ENCODE measurements around the gene DNAH2.

DNAH2 gene

DNA sequence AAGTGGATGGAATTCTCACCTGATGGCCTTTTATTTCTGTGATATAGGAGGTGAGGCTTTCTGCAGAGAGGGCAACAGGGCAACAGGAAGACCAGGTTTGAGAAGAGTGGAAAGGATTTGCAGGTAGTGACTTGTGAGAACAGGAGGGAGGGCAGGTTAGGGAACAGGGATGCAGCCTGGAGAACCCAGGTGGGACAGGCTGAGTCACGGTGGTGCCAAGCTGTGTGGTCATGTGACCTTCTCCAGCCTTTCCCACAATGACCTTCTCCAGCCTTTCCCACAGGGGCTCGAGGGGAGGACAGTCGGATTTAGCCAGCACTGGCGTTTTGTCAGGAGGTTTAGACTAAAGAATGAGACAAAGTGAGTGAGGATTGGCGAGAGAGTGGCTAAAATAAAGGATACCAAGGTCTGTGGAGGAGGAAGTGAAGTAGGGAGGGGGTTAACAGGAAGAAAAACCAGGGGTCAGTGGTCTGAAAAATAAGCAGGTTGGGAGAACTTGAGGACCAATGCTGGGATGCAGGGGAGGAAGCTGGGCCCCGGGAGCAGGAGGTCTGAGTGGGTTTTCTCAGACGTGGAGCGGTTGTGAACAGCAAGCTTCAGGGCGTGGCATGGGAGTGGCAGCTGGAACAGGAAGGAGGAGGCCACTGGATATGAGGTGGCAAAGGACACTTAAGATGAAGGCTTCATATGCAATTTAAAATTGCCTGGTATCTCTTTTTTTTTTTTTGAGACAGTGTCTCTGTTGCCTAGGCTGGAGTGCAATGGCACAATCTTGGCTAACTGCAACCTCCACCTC lies 37.7 kb downstream of the DNAH2 start:
- no peak for DNase-seq (ENCODE audit: low read depth)
- no peak overlapping the region for H3K4me3 ChIP-seq (ENCODE audit: low read depth, low read length)
- TF ChIP-seq, protein P1, sequence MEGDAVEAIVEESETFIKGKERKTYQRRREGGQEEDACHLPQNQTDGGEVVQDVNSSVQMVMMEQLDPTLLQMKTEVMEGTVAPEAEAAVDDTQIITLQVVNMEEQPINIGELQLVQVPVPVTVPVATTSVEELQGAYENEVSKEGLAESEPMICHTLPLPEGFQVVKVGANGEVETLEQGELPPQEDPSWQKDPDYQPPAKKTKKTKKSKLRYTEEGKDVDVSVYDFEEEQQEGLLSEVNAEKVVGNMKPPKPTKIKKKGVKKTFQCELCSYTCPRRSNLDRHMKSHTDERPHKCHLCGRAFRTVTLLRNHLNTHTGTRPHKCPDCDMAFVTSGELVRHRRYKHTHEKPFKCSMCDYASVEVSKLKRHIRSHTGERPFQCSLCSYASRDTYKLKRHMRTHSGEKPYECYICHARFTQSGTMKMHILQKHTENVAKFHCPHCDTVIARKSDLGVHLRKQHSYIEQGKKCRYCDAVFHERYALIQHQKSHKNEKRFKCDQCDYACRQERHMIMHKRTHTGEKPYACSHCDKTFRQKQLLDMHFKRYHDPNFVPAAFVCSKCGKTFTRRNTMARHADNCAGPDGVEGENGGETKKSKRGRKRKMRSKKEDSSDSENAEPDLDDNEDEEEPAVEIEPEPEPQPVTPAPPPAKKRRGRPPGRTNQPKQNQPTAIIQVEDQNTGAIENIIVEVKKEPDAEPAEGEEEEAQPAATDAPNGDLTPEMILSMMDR (IDR thresholded peaks at IDR 0.05; ENCODE audit: low read depth, low read length, missing control alignments), result no peak

DNA sequence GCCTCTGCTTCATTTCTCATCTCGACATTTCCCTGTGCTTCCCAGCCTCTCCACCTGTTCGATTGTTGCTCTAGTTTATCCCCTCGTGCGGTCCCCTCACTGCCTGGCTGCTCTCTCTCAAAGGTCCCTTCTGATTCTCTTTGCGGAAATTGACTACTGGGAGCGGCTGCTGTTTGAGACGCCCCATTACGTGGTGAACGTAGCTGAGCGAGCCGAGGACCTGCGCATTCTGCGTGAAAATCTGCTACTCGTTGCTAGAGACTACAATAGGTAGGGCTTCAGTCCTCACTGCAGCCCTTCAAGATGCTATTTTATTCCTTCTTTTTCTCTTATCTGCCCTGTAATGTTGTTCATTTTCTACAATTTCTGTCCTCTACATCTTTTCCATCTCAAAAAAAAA lies 39.4 kb downstream of the DNAH2 start:
- no peak for DNase-seq (ENCODE audit: low read depth)
- TF ChIP-seq, protein P1 (IDR thresholded peaks at IDR 0.05; ENCODE audit: low read depth, low read length, missing control alignments), result no peak
- H3K4me3 ChIP-seq (ENCODE audit: low read depth, low read length), result no peak overlapping the region

DNA sequence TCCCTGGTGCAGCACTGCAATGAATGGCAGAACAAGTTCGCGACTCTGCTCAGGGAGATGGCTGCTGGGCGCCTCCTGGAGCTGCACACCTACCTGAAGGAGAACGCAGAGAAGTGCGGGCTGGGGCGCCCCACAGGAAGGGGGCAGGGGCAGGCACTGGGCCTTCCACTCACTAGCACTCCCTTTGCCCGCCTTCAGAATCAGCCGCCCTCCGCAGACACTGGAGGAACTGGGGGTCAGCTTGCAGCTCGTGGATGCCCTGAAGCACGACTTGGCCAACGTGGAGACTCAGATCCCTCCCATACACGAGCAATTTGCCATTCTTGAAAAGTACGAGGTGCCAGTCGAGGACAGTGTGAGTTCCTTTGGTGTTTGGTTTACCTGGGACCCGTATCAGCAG lies 46.4 kb downstream of the DNAH2 start:
- no peak for DNase-seq (ENCODE audit: low read depth)
- TF ChIP-seq, protein P1 (IDR thresholded peaks at IDR 0.05; ENCODE audit: low read depth, low read length, missing control alignments), result no peak
- H3K4me3 ChIP-seq (ENCODE audit: low read depth, low read length), result no peak overlapping the region

DNA sequence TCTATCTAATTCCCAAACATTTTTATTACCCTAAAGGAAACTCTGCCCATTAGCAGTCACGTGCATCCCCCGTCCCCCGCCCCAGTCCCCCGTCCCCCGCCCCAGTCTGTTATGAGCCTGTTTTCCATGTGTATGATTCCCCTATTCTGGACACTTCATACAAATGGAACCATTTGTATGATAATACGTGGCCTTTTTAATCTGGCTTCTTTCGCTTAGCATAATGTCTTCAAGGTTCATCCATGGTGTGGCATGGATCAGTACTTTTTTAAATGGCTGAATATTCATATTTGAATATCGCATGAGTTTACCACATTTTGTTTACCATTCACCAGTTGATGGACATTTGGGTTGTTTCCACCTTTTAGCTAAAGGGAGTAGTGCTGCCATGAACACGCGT lies 49.5 kb downstream of the DNAH2 start:
- TF ChIP-seq, protein P1 (IDR thresholded peaks at IDR 0.05; ENCODE audit: low read depth, low read length, missing control alignments), result no peak
- H3K4me3 ChIP-seq (ENCODE audit: low read depth, low read length), result no peak overlapping the region
- no peak for DNase-seq (ENCODE audit: low read depth)

DNA sequence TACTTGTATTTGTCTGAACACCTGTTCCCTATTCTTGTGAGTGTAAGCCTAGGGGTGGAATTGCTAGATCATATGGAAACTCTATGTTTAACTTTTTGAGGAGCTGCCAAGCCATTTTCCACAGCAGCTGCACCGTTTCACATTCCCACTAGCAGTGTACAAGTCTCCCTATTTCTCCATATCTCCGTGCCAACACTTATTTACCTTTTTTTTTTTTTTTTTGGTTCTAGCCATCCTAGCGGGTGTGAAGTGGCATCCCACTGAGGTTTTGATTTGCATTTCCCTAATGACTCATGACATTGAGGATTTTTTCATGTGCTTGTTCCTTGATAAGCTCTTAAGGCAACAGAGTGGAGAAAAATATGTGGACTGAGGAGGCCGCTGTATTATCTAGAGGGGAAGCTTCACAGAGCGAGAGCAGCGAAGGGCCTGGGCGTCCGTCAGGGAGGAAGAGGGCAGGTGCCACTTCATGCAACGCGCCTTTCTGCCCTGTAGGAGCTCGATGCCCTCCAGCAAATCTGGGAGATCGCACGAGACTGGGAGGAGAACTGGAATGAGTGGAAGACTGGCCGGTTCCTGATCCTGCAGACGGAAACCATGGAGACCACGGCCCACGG lies 50.0 kb downstream of the DNAH2 start:
- no peak overlapping the region for H3K4me3 ChIP-seq (ENCODE audit: low read depth, low read length)
- TF ChIP-seq, protein P1 (IDR thresholded peaks at IDR 0.05; ENCODE audit: low read depth, low read length, missing control alignments), result no peak
- no peak for DNase-seq (ENCODE audit: low read depth)

DNA sequence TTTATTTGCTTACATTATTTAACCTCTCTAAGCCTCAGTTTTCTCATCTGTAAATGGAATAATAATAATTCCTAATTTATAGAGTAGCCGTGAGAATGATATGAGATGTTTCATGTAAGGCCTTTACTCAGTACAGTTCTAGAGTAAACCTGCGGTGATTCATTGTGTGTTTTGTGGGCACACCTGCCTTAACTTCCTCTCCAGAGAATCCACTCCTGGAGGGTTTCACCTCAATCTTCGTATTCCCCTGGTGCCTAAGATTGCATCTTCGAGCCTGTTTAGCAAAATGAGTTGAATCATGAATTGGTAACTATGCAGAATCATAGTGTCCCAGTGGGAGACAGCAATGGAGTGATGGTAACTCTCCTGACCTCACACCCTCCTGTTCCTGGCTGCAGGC lies 52.3 kb downstream of the DNAH2 start:
- TF ChIP-seq, protein P1 (IDR thresholded peaks at IDR 0.05; ENCODE audit: low read depth, low read length, missing control alignments), result no peak
- H3K4me3 ChIP-seq (ENCODE audit: low read depth, low read length), result no peak overlapping the region
- no peak for DNase-seq (ENCODE audit: low read depth)
